GM21526 (cell line): ENCODE results near the gene KBTBD8.

ENCODE experiments used
- ATAC-seq: cut with Tn5 transposase; IDR thresholded peaks from one replicate; pipeline ENCODE4 v1.9.1; 2021; ENCODE audit warnings: moderate library complexity; ENCODE audit not compliant: unreplicated experiment, low FRiP score

The KBTBD8 gene

GRCh38 chr3:66998113-66998903 is at the start of gene KBTBD8:
Gene KBTBD8, plus strand, starts transcription at chr3:66998307. Its CDS starts 49 bp downstream, at chr3:66998356.
- ATAC-seq, result peak; percentile 88

GRCh38 chr3:66948838-66949237 is 49.3 kb upstream of the KBTBD8 start:
- no peak for ATAC-seq

GRCh38 chr3:66949898-66950297 is 48.2 kb upstream of the KBTBD8 start:
- ATAC-seq, result no peak

- no peak for ATAC-seq
These were observed 45.8 kb upstream of the KBTBD8 start for GRCh38 chr3:66952357-66952756.

GRCh38 chr3:66953934-66954445 is 44.1 kb upstream of the KBTBD8 start:
- ATAC-seq, result no peak

- ATAC-seq, result no peak
These were observed 41.4 kb upstream of the KBTBD8 start for GRCh38 chr3:66956742-66957141.

GRCh38 chr3:66957367-66957766 is 40.7 kb upstream of the KBTBD8 start:
- no peak for ATAC-seq

- ATAC-seq, result no peak
These were observed 40.0 kb upstream of the KBTBD8 start for GRCh38 chr3:66958067-66958466.

GRCh38 chr3:66962664-66963063 is 35.4 kb upstream of the KBTBD8 start:
- no peak for ATAC-seq

GRCh38 chr3:66971245-66971644 is 26.9 kb upstream of the KBTBD8 start:
- no peak for ATAC-seq

- ATAC-seq, result peak; percentile 99
These were observed 26.1 kb upstream of the KBTBD8 start for GRCh38 chr3:66971891-66972551.

- no peak for ATAC-seq
These were observed 17.3 kb upstream of the KBTBD8 start for GRCh38 chr3:66980791-66981190.

- no peak for ATAC-seq
These were observed 15.0 kb upstream of the KBTBD8 start for GRCh38 chr3:66983101-66983500.

GRCh38 chr3:66985336-66985920 is 12.7 kb upstream of the KBTBD8 start:
- no peak for ATAC-seq

GRCh38 chr3:66986406-66986805 is 11.7 kb upstream of the KBTBD8 start:
- no peak for ATAC-seq

- no peak for ATAC-seq
These were observed 8.9 kb upstream of the KBTBD8 start for GRCh38 chr3:66989241-66989640.

GRCh38 chr3:66989860-66990696 is 8.0 kb upstream of the KBTBD8 start:
- ATAC-seq, result peak; percentile 72

- ATAC-seq, result no peak
These were observed 6.6 kb upstream of the KBTBD8 start for GRCh38 chr3:66991459-66991858.

GRCh38 chr3:66993082-66993481 is 5.0 kb upstream of the KBTBD8 start:
- no peak for ATAC-seq

GRCh38 chr3:66994588-66994987 is 3.5 kb upstream of the KBTBD8 start:
- no peak for ATAC-seq

GRCh38 chr3:66996696-66997095 is 1.4 kb upstream of the KBTBD8 start:
- no peak for ATAC-seq
